OCI-LY1 (cell line): Measurements from ENCODE around the gene CFAP20DC.

ENCODE experiments used
- EZH2 ChIP-seq: fragments of 200-600 bp; sonication (generic), shearing (Covaris generic); IDR thresholded peaks from 2 replicates; pipeline ENCODE4 v1.8.0; 2017; ENCODE audit warnings: borderline replicate concordance, mixed run types, mild to moderate bottlenecking, antibody characterized with exemption, low read length, moderate library complexity, mixed read lengths
- TF ChIP-seq, protein P1 (sequence below): fragments of 200-600 bp; sonication (generic), shearing (Covaris generic); IDR thresholded peaks from 2 replicates; pipeline ENCODE4 v1.5.1; 2017; ENCODE audit warnings: mild to moderate bottlenecking, antibody characterized with exemption, low read length, moderate library complexity, mixed read lengths

DNA sequence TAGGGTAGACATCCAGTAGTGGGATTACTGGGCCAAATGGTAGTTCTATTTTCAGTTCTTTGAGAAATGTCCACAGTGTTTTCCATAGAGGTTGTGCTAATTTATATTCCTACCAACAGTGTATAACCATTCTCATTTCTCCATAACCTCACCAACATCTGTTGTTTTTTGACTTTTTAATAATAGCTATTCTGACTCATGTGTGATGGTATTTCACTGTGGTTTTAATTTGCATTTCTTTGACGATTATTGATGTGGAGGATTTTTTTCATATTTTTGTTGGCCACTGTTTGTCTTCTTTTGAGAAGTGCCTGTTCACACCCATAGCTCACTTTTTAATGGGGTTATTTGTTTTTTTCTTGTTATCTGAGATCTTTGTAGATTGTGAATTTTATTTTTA is 125.2 kb downstream of the CFAP20DC start:
- TF ChIP-seq, protein P1, sequence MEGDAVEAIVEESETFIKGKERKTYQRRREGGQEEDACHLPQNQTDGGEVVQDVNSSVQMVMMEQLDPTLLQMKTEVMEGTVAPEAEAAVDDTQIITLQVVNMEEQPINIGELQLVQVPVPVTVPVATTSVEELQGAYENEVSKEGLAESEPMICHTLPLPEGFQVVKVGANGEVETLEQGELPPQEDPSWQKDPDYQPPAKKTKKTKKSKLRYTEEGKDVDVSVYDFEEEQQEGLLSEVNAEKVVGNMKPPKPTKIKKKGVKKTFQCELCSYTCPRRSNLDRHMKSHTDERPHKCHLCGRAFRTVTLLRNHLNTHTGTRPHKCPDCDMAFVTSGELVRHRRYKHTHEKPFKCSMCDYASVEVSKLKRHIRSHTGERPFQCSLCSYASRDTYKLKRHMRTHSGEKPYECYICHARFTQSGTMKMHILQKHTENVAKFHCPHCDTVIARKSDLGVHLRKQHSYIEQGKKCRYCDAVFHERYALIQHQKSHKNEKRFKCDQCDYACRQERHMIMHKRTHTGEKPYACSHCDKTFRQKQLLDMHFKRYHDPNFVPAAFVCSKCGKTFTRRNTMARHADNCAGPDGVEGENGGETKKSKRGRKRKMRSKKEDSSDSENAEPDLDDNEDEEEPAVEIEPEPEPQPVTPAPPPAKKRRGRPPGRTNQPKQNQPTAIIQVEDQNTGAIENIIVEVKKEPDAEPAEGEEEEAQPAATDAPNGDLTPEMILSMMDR: no peak
- TF ChIP-seq EZH2: no peak
